RPMI7951 (cell line): Measurements from ENCODE around the gene GSS. TPM values are rescaled to one million over a fixed set of nuclear protein-coding genes. Genes with fewer than 3 reads are reported as not detected.

ENCODE experiments used
- DNase-seq: peaks from one replicate; pipeline ENCODE4 v3.0.0-alpha.2; 2012; ENCODE audit warnings: low read depth
- total RNA-seq: library from RNA; depleted of rRNA; stranded (reverse); fragments of >200 nt; shearing (Covaris generic); gene quantifications from 2 replicates; pipeline ENCODE4 v1.2.3, GENCODE V29; 2014

GSS gene
- total RNA-seq, 1 experiment from 2014 or later: 99.5 TPM

DNA sequence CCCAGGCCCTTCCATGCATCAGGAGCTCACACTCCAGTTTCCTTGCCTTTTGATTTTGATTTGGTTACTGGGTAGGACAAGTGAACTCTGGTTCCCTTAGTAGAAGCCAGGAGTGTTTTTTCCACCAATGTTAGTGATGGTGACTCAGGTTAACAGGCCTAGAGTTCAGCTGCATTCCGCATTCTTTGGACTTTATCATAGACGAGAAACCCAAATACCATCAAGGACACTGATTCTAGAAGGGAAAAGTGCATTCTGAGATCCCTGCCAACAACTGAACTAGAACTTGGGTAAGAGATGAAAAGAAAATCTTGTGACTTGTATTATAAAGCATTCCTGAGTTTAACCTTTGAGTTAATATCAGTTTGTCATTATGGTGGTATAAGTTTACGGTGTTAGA, 8.9 kb downstream of the GSS start:
- DNase-seq: no peak

DNA sequence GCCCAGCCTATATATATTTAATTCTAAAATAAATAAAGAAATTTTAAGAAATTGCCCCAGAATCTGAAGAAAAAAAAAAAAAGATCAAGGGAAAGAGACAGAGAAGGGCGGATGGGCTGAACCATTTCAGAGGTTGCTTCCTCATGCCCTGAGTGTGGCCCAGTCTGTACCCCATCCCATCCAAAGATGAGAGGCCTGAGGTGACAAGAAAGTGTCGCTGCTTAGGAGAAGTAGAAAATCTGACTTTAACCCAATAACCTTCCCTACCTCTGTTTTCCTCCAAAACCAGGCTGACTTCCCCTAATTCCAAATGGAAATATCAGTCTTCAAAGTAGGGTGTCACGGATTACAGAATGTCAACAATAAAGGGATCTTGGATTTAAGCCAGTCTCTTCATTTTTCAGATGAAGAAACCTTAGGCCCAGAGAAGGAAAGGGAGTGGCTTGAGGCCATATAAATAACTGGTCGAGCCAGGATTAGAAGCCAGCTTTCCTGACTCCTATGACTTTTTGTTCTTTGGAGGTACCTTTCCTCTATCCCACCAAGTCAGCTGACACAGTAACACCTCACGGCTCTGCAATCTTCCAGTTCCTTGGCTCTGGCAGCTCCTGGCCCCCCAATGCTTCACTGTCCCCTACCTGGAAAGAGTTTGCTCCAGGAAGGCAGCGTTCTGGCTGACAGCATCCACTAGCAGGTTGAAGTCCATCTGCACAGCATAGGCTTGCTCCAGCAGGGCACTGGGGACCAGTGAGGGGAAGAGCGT, 10.1 kb downstream of the GSS start:
- DNase-seq: no peak

DNA sequence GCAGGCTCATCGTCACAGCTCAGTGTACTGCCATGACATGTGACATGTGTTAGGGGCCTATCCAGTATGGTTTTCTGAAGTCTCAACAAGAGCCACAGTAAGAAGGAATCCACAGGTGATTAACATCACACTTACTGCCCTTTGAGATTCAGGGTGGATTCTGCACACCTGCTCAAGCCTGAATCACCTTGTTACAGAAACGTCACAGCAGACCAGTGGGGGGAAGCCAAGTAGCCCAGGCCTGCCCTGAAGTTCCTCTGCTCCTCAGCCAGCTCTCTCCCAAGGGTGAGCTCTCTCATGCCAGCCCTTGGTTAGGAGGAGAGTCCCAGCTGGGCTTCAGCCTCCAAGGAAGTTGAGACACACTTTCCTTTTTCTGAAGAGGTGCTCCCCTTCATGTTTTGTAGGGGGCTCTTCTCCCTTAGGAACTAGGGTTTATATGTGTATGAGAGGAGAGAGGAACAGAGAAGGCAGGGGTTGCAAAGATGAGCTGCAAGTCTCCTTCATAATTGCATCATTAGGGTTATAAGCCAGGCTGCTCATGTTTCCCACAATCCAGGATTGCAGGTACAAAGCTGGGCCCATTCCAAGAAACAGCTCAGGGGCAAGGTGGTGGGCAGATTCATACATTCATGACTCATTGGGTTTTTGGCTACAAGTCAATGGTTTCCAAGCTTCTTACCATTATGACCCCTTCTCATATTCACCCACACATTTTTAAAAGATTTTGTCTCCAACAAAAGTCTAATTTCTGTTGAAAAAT, 11.6 kb downstream of the GSS start:
- DNase-seq: peak; percentile 15

DNA sequence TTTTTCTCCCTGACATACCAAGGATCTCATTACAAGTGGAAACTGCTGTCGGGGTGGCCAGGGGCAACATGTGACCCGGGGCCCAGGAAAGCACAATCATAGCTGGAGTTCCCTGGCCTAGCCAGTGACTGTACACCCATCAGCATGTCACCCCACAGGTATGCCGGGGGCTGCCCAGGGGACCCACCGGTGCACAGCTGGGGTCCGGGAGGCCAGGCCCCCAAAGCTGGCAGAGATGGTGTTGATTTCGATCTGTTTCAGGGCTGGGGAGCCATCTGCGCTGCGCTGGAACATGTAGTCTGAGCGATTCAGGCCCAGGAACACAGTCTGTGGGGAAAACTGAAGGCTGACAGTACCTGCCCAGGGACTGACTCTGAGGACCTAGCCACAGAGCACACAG, 13.3 kb downstream of the GSS start:
- DNase-seq: no peak

DNA sequence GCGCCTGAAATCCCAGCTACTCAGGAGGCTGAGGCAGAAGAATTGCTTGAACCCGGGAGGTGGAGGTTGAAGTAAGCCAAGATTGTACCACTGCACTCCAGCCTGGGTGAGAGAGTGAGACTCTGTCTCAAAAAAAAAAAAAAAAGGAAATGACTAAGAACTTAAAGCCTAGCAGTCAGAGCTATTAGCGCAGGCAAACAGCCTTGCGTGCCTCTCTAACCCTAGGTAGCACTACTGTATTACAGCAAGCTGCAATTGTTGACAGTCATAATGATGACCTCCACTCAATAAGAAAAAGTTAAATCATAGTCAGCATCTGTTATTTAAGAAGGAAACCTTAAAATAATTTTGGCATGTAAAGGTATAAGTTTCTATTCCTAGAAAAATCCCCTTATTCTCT, 14.4 kb downstream of the GSS start:
- DNase-seq: no peak

DNA sequence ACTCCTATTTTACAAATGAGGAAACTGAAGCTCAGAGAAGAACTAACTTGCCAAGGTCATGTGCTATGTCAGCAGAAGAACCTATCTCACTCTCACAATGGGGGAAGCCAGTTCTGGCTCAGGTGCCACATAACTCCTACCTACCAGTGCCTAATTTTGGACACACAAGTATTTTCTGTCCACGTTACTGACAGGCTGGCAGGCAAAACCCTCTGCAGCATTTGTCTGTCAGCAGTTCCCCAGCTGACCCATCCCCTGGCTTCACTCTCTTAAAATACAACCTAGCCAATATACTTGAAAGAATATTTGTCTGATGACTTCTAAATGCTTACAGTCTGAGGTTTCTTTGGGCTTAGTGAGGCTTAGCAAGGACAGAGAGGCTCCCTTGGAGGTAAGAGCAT, 15.5 kb downstream of the GSS start:
- no peak for DNase-seq

DNA sequence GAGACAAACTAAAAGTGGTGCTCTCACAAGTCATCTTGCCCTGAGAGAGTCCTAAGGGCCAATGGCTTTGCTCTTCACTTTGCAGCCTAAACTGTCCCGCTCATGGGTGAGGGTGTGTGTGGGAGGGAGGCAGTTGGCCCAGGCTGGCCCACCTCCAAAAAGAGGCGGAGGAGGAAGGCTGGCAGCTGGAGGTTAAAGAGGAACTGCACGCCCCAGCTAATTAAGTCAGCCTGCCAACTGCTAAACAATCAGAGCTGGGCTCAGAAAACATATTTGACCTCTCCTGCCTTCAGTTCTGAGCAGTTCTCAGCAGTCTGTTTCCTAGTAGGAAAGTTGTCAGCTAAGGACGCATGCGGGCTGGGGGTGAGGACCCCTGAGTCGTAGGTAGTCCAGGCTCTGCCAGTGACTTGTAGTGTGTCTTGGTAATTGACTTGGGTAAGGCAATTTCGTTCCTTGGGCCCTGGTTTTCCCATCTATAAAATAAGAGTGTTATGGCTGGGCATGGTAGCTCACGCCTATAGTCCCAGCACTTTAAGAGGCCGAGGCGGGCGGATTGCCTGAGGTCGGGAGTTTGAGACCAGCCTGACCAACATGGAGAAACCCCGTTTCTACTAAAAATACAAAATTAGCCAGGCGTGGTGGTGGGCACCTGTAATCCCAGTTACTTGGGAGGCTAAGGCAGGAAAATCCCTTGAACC, 17.0 kb downstream of the GSS start:
- DNase-seq: no peak

DNA sequence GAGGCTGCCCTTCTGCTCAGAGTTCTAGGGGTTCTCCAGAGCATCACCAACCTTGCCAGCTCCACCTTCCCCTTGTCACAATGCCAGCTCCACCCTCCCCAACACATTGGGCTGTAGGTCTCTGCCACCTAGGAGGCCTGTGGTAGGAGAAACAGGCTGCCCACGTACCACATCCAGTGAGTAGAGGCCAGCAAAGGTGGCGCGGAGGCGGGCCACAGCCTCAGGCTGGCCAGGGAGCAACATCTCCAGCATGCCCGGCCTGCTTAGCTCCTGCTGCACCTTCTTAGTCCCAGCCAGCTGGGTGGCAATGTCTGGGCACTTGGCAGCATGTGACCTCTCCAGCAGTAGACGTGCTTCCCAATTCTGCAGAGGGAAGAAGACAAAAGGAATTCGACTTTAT, 23.8 kb downstream of the GSS start:
- no peak for DNase-seq

DNA sequence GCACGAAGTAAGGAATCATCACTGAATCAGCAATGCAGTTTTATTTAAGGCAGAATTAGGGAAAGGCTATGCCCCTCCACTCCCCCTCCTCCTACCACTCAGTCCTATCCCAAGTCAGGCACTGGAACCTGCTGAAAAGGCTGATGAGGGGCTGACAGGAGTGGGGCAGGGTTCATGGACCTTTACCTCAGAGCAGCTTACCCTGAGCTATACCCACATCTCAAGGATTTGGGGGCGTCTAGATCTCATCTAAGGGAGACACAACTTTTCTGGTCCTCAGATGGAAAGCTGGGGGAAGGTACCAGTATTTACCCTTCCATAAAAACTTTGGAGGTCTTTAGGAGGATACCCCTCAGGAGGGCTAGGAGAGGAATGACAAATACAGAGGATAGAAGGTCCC, 27.2 kb downstream of the GSS start:
- no peak for DNase-seq

DNA sequence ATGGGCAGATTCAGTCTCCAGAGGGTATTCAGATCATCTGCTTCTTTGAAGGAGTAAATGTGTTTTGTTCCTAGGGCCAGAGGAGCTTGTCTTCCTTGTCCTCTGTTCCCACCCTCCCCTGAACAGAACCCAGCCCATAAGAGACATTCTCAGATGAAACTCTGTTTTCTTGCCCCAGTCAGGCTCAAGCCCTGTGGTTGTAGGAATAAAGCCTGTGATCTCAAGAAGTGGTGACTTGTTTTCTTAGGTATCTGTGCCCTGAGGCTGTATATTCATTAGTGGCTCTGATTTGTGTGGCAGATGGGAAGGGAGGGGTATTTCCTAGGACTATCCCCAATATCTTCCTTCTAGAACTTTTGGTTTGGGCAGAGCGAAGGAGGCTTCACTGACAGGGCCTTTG, 27.9 kb downstream of the GSS start:
- DNase-seq: peak; percentile 64

DNA sequence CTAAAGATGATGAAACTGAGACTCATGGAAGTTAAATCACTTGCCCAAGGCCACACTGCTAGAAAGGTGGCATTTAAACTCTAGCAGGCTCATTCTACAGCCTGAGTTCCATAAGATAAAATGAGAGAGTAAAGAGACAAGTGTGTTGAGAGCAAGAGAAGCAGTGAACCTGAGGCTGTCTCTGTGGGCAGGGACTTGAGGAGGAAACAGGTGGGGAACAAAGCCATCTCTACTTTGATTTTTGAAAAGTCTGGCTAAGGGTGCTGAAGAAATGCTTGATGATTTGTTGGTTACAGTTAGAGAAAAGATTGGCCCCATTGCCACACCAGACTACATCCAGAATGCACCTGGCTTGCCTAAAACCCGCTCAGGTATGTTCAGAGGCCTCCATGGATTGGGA, 29.0 kb downstream of the GSS start:
- no peak for DNase-seq

DNA sequence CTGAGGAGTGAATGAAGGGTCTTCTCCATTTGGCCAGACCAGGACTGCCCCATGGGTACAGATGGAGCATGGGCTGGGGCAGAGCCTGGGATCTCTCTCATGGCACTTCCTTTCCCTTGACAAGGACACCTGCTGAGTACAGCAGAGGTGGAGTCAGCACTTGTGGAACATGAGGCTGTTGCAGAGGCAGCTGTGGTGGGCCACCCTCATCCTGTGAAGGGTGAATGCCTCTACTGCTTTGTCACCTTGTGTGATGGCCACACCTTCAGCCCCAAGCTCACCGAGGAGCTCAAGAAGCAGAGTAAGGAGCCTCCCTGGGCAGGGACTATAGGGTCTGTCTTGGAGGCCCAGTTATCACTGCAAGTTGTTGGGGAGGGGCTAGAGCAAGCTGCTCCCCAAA, 29.6 kb downstream of the GSS start:
- no peak for DNase-seq

DNA sequence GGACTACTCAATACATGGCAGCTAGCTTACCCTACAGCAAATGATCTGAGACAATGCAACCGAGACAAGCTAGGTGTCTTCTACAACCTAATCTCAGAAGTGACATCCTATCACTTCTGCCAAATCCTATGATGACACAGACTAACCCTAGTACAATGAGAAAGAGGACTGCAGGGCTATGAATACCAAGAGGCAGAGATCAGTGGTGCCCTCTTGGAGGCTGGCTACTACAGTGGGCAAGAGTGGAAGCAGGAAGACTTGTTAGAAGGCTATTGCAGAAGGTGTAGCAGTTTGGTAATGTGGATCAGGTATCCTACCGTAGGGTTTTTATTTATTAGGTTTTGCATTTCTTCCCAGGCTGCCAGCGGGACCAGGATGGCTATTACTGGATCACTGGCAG, 30.3 kb downstream of the GSS start:
- DNase-seq: no peak

DNA sequence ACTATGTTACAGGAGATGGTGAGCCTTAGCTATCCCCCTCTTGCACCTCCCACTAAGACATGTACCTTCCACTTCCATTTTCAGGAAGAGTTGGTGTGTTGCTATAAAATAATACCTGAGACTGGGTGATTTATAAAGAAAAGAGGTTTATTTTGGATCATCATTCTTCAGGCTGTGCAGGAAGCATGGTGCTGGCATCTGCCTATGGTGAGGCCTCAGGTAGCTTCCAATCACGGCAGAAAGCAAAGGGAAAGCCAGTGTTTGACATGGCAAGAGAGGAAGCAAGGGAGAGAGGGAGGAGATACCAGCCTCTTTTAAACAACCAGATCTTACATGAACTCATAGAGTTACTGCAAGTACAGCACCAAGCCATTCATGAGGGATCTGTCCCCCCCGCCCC, 32.2 kb downstream of the GSS start:
- no peak for DNase-seq

DNA sequence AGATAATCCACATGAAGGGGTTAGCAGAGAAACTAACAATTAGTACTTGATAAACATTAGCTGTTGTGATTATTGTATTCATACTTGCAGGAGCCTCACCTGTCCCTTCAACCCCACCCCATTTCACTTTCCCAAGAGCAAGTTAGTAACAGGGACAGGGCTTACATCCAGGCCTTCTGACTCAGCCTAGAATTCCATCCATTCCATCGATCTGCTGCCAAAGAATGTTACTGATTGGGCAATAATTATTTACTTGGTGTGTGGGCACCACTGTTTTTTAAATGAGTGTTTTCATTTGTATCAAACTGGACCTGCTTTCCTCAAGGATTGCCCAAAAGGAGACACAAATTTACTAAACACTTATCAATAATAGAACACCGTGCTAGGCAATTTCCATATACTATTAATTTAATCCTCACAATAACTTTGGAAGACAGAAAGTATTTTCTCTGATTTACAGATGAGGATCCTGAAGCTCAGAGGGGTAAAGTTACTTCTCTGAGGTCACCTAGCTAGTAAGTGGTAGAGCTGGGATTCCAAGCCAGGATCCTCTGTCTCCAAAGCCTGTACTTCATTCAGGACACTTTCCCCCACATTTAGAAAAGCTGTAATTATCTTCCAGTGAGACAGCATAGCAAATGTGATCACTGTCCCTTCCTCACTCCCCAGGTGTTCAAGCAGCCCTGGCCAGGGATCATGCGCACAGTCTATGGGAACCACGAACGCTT, 32.8 kb downstream of the GSS start:
- peak; percentile 73 for DNase-seq

DNA sequence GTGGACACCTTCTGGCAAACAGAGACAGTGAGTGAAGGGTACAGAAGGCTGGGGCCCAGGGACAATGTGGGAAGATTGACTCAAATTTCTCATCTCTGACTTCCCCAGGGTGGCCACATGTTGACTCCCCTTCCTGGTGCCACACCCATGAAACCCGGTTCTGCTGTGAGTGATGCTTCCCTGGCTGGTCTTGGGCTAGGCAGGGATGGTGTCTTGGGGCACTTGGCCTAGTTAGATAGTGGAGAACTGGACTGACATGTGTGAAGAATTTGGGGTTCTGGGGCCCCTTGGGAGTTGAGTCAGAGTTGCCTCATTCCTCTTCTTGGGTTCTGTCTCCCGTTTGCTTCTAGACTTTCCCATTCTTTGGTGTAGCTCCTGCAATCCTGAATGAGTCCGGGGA, 34.2 kb downstream of the GSS start:
- no peak for DNase-seq

DNA sequence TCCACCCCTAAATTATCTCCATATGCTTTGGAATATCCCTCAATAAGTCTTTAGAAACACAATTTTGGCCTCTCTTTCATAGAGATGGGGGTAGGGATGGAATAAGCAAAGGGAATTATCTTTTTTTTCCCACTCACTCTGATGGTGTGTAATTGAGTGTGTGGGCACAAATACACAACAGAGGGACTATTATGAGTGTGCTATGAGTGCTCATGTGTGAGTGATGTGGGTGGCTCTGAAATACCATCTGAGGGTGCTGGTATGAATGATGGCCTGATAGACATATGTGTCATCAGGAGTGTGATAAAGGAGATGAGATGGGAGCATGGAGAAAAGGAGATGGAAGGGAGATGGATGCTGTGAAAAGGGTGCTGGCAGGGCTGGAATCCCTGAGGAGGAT, 35.6 kb downstream of the GSS start:
- DNase-seq: no peak

DNA sequence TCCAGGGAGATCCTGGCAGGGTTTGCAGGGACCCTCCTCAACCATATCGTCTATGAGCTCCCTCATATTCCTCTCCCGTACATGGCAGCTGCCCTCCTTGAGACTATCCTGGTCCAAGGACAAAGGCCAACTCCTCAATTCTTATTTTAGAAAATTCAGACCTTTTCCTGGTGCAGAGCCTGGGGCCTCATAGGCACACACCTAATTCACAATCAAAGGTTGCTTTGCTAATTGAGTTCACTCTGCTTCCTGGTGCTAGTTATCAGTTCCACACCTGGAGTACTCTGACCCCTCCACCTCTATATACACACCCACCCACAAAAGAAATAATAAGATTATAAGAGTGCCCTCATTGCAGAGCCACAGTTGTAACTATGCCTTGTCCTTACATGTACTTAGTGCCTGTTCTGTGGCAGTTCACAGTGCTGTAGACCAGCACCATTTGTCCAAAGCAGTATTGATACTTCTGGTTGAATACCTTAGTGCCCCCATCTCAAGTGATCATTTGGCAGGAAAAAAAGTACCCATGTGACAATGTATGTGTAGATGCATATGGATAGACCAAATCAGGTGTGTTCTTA, 38.7 kb downstream of the GSS start:
- no peak for DNase-seq

DNA sequence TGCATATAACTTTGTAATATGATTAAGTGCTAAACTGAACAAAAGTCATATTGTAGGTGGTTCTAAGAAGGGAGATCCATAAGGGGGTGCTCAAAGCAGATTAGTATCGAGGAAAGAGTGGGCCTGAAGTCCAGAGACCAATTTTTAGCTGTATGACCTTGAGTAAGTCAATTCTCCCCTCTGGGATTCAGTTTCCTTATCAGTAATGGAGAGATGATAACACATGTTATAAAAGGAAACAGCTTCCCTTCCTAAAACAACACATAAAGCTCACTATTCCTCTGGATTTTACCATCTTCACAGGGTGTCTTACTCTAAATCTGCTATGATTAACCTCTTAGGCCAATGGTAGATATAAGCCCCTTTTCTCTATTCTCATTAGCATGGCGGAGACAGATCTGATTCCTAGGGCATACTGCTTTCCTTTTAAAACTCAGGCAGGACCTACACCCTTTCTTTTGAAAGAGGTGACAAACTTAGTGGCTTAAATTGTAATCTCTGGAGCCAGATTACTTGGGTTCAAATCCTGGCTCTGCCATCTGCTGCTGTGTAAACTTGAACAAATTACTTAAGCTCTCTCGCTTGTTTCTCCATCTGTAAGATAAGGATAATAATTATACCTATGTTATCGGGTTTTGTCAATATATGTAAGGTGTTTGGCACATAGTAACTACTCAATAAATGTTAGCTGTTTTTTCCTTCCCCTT, 39.7 kb downstream of the GSS start:
- no peak for DNase-seq

DNA sequence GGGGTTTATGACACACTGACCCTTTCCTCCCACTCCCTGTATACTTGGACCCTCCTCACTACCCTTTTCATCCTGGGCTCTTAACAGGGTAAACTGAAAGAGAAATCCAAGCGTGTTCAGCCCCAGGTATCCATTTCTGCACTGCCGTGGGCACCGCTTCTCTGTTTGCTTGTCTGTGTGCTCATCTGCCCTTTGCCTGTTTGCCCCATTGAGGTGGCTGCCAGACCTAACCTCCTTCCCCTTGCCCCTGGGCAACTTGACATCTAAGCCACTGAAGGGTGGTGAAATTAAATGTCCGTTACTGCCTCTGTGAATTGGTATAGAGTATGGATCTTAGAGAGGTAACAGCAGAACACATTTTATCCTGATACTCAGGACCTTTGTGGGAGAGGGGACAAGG, 40.5 kb downstream of the GSS start:
- DNase-seq: no peak
